Stimulated activated CD8-positive, alpha-beta memory T cell treated with anti-CD3 and anti-CD28 coated beads, Interleukin-12 subunit alpha, Interleukin-12 subunit beta, amount 100 ng/mL, for 1 hour (primary cell): Measurements from ENCODE around the gene ASCL5.

ENCODE experiments used
- DNase-seq: peaks from one replicate; pipeline ENCODE4 v3.0.0-alpha.2; 2020; ENCODE audit warnings: low read depth

The ASCL5 gene

GRCh38 chr1:201110616-201111015, 16.4 kb downstream of the ASCL5 start:
- no peak for DNase-seq

- no peak for DNase-seq
These were observed 16.8 kb downstream of the ASCL5 start for GRCh38 chr1:201110138-201110537.

- DNase-seq = no peak
These were observed 17.3 kb downstream of the ASCL5 start for GRCh38 chr1:201109651-201110050.

DNA sequence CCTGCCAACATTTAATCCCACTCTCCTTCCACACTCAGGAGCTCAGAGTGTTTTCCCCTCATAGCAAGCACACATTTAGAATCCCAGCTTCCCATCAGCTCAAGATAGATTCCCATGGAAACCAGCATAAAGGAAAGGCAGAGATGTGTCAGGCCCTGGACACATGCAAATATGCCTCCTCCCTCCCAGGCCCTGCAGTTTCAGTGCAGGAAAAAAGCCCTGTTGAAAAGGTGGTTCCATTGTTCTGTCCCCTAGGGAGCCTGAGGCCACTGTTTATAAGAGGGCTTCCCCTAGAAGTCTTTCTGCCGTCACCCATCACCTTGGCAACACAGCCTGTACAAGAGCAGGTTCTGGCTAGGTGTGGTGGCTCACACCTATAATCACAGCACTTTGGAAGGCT, 18.4 kb downstream of the ASCL5 start:
- DNase-seq = no peak

DNA sequence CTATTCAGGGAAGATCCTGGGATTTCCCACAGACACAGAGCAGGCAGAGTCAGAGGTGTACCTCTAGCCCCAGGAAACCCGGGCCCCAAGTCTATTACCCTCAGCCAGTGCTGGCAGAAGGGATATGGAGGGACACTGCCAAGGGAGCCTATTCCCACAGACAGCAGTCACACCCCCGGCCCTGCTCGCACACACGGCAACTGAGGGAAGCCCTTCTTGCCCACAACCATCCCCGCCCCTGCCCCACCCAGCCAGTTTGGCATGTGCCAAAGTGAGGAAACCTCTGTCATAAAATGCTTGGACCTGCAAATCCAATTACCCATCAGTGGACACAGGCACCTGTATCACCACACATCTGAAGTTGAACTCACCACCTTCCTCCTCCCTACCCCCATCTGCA, 21.3 kb downstream of the ASCL5 start:
- DNase-seq = no peak

DNA sequence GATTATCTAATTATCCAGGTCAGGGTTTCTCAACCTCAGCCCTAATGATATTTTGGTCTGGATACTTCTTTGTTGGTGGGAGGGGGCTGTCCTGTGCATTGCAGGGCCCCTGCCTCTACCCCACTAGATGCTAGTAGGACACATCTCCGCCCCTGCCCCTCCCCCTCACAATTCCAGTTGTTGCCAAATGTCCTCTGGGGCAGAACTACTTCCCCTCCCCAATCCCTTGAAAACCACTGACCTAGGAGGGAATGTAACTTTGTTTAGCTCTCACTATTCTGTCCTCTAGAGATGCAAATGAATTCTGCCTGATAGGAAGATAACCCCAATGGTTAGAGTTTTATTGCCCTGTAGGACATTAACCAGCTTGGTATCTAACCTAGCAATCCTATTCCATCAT, 22.8 kb downstream of the ASCL5 start:
- no peak for DNase-seq

DNA sequence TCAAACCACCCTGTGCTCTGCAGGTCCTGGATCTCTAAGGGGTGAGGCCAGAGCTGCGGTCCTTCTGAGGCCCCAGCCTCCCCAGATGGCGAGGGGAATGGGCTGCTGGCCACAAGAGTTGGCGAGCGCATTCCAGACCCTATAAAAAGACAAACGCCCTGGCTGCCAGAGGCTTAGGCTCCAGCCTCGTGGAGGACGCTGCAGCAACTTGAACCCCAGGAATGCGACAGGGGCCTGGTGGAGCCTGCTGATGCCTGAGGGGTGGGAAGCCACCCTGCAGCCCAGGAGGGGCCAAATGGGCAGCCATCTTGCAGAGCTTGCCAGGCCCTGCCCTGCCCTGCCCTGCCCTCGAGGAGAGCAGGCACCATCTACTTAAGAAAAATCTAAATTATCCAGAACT, 23.3 kb downstream of the ASCL5 start:
- DNase-seq = no peak

DNA sequence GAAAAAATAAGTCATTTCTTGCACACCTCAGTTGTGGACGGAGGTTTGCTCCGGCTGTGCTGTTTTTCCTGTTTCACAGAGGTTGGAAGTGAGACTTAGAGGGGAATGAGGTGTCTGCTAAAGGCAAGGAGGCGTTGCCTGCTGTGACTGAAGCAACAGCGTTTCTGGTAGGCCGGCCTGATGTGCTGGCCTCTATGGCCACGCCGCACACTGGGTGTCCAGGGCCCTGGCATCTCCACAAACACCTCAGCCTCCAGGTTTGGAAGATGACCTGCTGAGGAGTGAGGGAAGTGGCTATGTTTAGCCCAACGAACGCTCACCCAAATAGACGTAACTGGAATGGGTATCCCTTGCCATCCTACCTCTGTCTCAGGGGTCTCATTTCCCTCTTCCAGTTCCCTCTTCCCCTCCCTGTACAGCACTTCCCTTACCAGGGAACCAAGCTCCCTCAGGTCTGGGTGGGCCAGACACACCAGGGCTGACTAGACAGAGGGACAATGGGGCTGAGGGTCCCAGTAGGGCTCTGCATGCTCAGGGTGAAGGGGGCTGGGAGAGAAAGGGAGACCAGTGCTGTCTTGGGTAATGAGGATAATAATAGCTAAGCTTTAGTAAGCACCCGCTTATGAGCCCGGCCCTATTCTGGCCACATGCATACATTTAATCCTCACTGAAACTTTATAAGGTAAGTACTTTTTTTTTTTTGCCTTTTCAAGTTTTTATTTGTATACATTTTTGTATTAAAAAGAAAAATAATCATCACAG, 26.6 kb downstream of the ASCL5 start:
- no peak for DNase-seq

DNA sequence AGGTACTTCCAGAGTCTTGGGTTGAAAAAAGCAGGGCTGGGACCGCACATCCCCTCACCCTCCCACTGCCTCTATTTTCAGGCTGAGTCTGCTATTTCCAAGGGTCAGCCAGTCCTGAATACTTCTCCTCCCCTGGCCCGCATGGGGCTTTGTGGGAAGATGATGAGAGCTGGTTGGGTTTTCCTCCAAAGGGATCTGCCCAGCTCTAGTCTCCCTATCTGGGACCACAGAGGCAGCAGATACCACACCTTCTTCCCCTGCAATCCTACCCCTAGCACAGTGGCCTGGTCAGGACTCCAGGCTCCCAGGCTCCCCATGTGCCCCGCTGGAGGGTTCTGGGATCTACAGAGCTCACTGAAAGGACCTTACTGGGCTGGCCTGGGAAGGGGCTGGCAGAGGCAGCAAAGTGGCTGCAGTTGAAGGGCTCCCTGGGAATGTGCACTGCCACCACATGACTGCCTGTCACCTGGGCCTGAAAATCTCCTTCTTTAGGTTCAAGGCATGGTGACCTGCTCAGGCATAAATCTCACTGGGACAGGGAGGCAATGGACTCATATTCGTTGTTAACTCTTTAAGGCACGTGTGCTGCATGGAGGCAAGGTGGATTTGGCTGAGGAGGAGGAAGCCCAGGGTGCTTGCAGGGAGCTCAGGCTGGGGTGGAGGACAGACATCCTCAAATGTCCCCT, 27.8 kb downstream of the ASCL5 start:
- no peak for DNase-seq

DNA sequence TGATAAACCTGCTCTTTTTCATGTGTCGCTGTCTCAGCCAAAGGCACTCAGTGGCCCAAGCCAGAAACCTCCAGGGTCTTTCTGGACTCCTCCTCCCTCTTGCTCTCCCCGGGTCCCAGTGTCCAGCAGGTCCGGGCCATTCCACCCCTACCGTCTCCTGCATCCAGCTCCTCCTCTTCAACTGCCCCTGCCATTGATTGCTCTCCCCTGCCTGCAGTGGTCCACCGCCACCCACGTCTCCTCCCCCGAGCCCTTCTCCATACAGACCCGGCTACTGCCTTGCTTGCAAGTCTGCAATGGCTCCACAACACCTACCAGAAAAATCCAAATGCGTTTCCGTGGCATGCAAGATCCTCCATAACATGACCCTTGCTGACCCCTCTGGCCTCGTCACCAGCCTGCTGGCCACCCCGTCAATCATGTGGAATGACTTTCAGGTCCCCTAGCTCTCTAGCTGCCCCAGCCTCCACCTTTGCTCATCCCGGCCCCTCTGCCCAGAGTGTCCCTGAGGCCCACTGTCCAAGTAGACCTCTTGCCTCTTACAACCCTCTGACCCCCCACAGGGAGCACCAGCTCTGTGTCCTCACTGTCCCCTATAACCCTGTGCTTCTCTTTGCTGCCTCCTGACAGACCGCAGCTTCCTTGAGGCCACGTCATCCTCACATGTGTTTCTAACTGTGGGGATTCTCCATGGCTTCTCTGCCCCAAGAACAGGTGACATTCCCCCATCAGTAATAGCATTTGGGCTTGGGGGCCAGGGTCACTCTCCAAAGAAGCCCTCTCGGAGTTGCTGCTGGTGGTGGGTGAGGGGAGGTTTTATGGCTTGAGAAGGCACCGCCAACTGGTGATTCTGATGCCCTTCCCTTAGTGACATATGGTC, 29.8 kb downstream of the ASCL5 start:
- no peak for DNase-seq

DNA sequence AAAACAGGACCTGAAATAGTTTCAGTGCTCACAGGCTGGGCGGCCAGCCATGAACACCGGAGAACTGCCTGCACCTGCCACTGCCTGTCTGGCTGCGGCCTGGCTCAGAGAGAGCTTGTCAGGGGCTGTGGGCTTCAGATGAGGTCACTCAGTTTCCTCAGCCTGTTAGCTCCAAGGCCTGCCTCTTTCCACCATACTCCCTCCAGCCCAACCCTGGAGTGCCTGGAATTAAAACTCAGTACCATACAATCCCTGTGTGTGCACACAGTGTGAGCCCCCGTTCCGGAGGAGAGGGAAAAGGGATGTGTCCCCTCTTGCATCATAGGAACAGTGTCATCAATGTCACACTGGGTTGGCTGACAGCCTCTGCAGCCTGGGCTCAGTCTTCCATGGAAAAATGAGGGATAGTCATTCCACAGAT, 30.9 kb downstream of the ASCL5 start:
- no peak for DNase-seq

GRCh38 chr1:201095581-201095980, 31.4 kb downstream of the ASCL5 start:
- no peak for DNase-seq

- DNase-seq = no peak
These were observed 32.2 kb downstream of the ASCL5 start for GRCh38 chr1:201094832-201095231.

DNA sequence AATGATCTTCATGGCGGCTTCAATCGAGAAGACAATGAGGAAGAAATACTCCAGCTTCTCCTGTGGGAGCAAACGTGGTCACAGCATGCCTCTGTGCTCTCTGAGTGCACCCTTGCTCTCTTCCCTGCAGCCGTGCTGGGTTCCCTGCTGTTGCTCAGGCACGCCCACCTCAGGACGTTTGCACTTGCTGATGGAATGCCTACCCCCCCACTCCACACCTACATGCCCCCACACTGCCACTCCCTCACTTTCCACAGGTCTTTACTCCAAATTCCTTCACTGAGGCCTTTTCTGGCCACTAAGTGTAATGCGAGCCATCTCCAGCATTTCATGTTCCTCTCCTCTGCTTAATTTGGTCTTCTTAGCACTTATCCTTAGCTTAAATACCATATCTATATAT, 33.0 kb downstream of the ASCL5 start:
- DNase-seq = no peak

GRCh38 chr1:201093561-201093960, 33.4 kb downstream of the ASCL5 start:
- no peak for DNase-seq

GRCh38 chr1:201092738-201093137, 34.2 kb downstream of the ASCL5 start:
- no peak for DNase-seq

DNA sequence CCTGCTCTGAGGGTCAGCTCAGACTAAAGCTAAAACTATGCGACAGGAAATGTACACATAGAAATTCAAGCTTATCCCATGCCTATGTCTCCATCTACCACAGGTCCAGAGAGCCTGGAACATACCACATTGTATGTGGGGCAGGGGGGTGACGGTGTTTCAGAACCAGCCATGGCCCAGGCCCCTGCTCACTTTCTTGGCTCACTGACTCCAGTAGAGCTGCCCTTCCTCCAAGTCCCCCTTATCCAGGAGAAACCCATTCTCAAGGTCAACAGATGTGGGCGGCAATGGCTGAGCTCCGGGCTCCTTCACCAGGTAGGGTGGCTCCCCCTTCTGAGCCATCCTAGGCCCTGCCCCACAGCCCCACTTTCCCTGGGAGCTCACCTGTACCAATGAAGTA, 35.7 kb downstream of the ASCL5 start:
- no peak for DNase-seq

GRCh38 chr1:201090541-201090940, 36.4 kb downstream of the ASCL5 start:
- no peak for DNase-seq

- no peak for DNase-seq
These were observed 37.4 kb downstream of the ASCL5 start for GRCh38 chr1:201089596-201089995.

DNA sequence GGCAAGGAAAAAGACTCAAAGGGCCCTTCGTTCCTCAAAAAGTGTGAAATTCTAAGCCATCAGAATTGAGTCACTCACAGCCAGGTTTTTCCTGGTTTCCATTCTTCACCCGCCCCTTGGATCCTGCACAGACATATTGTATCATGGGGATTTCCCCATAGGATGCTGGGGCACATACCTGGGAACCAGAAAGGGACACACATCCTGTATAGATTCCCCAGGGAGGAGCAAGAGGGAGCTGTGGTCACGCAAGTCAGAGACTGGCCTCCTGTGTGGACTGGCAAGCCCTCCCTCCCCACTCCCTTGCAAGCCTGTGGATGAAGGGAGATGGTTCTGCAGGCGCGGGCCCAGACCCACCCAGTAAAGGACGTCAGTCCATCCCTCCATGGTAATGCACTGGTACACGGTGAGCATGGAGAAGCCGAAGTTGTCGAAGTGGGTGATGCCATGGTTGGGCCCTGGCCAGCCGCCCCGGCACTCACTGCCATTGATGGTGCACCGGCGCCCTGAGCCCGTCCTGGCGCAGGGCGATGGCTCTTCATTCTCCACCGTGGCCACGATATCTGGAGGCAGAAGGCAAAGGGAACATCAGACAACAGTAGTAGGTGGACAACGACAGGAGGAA, 38.0 kb downstream of the ASCL5 start:
- DNase-seq = no peak

DNA sequence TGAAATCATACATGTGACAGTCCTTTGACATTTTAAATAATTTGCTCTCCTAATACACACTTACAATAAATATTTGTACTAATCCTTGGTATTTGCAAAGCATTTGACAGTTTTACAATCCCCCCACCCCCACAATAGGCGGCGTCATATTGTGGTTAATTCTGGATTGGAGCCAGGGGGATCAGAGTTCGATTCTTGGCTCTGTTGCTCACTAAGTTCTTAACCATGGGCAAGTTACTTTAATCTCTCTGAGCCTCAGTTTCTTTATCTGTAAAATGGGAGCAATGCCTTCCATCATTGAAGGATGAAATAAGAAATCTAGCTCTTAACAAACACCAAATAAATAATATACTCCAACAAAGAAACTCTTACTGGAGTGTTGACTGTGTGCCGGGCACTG, 38.6 kb downstream of the ASCL5 start:
- DNase-seq = no peak
